ENCODE results near the gene GAL3ST1.
"Not testable (repeated sequence)": the region's sequence is repeated elsewhere in the genome, so short reads cannot be mapped to it uniquely, and the experiment has no call there.

The GAL3ST1 gene

DNA sequence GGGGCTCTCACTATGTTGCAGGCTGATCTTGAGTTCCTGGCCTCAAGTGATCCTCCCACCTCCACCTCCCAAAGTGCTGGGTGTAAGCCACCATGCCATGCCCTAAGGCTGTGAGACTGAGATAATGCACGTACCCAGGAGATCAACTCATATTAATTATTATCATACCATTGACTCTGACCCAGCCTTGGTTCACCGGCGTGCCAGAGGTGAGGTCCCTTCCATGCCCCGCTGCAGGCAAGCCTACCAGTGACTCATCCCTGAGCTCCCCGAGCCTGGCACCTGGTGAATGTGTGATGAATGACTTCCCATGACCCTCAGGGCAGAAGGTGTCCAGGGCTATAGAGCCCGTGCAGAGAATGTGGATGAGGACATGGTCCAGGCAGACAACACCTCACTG is 12.1 kb downstream of the GAL3ST1 start:
- peak; percentile 77 for DNase-seq

DNA sequence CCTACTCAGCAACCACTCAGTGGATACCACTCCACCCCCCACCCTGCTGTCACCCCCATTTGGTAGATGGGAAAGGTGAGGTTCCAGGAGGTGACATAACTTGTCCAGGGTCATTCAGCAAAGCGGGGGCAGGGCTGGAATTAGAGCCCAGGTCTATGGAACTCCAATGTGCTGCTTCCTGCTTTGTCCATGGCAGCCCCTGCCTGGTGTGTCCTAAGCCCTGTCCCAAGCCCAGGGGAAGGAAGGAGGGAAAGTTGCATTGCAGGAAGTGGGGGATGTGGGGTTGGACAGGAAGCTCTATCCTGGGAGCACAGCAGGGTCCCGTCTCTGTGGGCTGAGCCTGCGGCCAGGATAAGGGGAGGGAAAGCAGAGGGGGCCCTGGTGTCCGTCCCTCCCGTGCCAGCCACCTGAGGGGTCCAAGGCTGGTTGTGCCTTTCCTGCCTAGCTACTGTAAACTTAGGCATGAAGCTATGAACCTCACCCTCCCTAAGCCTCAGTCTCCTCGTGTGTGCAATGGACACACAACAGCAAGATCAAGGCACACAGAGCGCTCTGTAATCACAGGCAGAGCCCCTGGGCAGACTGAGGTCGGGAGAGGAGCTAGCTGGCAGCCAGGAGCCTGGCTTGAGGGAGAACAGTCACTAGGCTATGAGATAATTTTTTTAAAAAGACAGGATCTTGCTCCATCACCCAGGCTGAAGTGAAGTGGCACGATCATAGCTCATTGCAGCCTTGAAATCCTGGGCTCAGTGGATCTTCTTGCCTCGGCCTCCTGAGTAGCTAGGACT is 12.9 kb downstream of the GAL3ST1 start:
- DNase-seq = no peak

DNA sequence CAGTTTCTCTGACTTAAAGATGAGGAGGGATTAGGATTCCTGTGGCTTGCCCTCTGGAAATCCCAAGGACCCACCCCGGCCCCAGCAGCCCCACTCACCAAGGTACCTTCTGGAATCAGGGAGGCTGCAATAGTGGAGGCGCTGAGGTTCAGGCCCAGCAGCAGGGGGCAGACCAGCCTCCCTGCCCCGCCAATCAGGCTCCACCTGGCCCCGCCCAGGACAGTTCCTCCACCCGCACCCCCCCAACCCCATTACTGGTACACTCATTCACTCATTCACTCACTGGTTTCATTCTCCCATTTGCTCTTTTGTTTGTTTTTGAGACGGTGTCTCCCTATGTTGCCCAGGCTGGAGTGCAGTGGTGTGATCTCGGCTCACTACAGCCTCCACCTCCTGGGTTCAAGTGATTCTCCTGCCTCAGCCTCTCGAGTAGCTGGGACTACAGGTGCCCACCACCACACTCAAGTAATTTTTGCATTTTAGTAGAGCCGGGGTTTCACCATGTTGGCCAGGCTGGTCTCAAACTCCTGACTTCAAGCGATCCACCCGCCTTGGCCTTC is 13.7 kb downstream of the GAL3ST1 start:
- DNase-seq = not testable (repeated sequence)

DNA sequence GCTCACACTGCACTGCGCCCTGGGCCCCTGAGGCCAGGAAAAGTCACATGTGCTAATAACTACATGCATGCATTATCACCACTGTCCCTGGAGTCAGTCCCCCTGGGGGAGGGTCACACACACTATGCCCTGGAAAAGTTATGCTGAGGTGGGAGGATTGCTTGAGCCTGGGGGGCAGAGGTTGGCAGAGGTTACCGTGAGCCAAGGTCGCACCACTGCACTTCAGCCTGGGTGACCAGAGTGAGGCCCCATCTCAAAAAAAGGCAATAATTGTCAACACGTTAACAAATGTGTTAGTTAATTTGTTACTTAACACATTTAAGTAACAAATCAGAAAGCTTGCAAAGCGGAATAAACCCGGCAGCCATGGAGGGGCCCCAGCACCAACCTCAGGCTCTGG is 14.6 kb downstream of the GAL3ST1 start:
- no peak for DNase-seq

DNA sequence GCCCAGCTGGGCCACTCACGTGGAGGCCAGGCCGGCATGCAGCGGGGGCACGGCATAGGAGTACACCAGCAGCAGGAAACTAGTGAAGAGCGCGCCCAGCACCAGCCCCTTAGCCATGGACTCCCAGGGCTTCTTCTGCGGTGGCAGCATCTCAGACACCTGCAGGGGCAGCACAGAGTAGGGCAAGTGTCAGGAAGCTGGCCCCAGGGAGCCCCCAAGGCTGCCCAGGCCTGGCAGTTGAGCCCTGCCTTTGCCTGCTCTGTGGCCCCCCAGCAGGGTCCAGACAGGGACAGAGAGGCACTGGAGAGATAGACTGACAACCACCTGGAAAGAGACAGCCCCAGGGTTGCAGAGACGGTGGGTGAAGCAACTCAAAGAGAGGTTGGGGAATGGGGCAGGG is 17.2 kb downstream of the GAL3ST1 start:
- DNase-seq = no peak

DNA sequence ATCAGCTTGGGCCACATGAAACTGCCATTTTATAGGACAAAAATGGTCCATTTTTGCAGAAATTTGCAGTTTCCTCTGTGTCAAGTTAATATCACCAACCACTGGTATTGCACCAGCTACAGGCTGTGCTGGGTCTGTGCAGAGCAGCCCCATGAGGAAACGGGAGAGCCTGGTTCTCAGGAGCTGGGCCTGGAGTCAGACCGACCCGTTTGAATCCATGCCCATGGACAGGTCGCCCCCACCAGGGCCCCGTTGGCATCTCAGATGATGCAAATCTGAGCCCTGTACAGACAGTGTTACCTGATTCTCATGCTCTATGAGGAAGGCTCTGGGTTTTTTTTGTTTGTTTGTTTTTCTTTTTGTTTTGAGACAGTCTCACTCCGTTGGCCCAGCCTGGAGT is 18.1 kb downstream of the GAL3ST1 start:
- no peak for DNase-seq

DNA sequence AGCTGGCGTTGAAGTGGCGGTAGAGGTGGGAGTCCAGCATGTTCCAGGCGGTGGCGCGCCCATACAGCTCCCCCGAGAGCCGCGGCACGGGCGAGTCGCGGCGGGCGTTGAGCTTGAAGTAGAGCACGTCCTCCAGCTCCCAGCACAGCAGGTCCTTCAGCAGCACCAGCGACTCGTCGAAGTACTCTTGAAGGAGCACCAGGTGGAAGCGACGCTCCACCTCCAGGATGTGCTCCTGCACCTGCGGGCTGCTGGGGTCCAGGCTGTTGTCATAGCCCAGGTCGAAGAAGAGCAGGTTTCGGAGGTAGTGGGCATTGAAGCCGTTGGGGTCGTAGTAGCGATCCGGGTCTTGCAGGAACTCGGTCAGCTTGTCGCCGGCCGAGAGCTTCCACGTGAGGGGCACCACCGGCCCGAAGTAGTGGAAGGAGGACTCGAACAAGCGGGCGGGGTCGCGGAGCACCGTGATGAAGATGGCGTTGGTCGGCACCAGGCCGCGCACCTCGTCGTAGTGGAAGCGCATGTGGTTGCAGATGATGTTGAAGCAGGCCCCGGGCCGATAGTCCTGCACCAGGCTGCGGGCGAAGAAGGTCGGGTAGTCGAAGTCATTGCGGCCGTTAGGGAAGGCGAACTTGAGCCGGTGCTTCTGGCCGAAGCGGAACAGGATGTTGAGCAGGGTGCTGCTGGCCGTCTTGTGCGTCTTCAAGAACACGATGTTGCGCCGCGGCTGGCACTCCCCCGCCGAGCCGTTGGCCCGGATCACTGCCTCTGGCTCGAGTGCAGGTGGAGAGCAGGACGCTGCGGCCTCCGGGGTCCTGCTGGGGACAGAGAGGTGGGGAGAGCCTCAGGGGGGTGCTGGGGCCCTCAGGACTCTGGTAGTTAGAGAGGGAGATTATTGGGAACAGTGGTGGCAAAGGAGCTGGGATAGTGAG is 18.9 kb downstream of the GAL3ST1 start:
- no peak for DNase-seq

DNA sequence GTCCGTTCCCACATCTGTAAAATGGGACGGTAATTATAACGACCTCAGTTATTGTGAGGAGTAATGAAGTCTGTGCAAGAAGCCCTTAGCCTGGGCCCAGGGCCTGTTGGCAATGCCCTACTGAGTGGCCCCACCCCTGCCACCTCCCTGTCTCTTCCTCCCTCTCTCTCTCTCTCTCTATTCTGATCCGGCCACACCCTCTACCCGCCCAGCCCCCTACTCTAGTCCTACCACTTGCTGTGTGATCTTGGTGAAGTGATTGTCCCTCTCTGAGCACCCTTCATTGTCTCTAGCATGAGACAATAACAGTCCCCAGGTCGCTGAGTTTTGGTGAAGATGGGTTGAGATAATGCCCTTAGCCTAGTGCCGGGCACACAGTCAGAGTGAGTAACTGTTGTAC is 20.5 kb downstream of the GAL3ST1 start:
- no peak for DNase-seq

DNA sequence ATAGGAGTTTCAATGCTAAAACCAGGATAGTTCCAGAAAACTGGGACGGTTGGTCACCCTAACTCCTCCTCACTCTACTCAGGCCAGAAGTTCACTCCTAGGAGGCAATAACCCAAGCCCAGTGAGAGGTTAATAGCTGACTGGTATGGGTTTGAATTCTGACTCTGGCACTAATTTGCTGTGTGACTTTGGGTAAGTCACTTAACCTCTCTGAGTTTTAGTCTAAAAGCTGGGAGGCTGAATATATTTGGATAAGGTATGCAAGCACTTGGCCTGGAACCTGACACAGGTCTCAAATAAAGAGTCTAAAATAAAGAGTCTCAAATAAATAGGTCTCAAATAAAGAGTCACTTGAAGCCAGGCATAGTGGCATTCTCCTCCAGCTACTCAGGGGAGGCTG is 21.7 kb downstream of the GAL3ST1 start:
- DNase-seq = no peak

DNA sequence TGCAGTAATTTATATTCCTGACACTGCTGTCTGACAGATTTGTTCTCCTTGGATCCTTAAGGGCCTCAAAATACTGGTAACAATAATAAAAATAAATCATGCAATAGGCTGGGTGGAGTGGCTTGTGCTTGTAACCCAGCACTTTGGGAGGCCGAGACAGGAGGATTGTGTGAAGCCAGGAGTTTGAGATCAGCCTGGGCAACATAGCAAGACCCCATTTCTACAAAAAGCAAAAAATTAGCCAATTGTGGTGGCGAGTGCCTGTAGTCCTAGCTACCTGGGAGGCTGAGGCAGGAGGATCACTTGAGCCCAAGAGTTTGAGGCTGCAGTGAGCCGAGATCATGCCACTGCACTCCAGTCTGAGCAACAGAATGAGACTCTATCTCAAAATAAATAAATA is 22.7 kb downstream of the GAL3ST1 start:
- not testable (repeated sequence) for DNase-seq

DNA sequence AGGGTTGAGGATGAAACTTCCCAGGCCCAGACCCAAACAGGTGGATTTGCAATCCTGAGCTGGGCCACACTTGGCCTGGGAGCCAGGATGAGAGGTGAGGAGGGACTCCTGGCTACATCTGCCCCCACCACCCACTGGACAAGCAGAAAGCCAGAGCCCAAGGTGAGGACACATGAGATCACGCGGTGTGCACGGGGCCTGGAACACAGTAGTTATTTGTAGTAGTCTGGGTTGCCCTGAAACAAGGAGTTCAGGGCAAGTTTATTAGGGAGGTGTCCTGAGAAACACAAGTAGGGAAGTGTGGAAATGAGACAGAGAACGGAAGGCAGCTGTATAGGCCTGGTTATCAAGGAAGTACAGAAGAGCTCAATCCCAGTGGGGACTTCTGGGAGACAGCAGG is 27.3 kb downstream of the GAL3ST1 start:
- DNase-seq = no peak

DNA sequence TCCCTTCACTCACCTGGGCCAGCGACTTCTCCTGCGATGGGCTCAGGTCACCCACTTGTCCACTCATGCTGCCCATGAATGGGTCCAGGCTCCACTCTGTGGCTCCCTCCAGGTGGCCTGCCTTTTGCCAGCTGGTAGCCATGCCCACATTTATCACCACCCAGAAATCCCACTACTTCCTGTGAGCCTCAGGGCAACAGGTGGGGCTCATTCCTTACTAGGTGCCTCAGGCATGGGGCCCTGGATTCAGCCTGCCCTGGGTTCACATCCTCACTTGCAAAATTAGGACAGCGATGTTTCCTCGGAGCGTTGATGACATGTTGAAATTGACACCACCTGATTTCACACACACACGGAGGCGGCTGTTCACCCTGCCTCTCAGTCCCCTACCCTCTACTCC is 27.8 kb downstream of the GAL3ST1 start, which contains the start of gene SEC14L6:
Gene SEC14L6, minus strand, starts transcription at position 126 of the 400 bp plus-strand sequence. Its CDS starts 59 bp downstream, at position 67.
- no peak for DNase-seq

DNA sequence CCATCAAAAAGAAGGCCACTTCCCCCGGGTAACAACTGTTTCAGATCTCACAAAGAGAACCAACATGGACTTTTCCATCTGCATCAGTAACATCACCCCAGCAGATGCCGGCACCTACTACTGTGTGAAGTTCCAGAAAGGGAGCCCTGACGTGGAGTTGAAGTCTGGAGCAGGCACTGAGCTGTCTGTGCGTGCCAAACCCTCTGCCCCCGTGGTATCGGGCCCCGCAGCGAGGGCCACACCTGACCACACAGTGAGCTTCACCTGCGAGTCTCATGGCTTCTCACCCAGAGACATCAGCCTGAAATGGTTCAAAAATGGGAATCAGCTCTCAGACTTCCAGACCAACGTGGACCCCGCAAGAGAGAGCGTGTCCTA is 31.7 kb downstream of the GAL3ST1 start:
- no peak for DNase-seq

DNA sequence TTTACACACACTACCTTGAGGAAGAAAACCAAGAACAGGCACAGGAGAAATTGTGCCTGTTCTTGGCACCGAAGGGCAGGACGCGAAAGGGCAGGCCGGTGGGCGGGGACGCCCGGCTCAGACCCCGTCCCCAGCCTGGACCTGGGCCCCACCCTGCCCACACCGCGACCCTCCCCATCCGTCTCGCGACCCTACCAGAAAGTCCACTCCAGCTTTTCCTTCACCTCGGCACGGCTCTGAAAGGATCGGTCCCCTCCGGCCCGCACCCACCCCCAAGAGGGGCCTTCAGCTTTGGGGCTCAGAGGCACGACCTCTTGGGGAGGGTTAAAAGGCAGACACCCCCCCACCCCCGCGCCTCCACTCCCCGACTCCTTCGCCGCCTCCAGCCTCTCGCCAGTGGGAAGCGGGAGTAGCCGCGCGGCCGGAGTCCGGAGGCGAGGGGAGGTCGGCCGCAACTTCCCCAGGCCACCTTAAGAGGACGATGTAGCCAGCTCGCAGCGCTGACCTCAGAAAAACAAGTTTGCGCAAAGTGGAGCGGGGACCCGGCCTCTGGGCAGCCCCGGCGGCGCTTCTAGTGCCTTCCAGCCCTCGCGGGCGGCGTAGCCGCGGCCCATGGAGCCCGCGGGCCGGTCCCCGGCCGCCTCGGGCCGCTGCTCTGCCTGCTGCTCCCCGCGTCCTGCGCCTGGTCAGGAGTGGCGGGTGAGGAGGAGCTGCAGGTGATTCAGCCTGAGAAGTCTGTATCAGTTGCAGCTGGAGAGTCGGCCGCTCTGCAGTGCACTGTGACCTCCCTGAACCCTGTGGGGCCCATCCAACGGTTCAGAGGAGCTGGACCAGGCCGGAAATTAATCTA is 32.3 kb downstream of the GAL3ST1 start:
- DNase-seq = peak; percentile 21

DNA sequence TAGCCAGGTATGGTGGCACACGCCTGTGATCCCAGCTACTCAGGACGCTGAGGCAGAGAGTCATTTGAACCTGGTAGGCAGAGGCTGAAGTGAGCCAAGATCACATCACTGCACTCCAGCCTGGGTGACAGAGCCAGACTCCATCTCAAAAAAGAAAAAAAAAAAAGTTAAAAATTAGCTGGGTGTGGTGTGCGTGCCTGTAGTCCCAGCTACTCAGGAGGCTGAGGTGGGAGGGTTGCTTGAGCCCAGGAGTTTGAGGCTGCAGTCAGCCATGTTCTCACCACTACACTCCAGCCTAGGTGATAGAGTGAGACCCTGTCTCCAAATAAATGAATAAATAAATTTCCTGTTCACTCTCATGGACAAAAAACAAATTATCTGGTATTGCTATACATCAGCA is 33.0 kb downstream of the GAL3ST1 start:
- not testable (repeated sequence) for DNase-seq

DNA sequence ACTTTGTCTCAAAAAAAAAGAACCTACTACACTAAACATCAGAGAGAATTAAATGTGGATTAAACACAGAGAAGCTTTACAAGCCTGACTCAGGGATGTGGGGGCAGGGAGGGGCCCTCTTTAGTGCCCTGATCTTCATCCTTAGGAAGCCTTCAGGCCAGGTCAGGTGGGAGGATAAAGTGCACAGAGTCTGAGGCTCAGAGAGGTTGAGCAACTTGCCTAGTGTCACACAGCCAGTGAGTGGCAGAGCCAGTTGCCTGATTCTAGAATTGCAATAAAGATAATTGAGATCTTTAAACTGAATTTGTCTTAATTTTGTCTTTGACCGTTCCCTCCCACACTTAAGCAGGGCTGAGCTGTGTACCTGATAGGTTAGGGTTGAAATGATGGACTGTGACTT is 35.1 kb downstream of the GAL3ST1 start:
- no peak for DNase-seq

DNA sequence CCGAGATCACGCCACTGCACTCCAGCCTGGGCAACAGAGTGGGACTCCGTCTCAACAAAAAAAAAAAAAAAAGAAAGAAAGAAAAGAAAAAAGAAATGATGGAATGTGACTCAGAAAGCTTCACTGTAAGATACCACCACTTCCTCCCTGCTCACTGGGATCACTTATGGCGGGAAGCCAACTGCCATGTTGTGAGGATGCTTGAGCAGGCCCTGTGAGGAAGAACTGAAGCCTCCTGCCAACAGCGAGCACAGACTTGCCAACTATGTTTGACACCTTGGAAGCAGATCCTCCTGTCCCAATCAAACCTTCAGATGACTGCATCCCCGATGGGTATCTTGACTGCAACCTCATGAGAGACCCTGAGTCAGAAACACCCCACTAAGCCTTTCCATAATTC is 36.2 kb downstream of the GAL3ST1 start:
- no peak for DNase-seq

DNA sequence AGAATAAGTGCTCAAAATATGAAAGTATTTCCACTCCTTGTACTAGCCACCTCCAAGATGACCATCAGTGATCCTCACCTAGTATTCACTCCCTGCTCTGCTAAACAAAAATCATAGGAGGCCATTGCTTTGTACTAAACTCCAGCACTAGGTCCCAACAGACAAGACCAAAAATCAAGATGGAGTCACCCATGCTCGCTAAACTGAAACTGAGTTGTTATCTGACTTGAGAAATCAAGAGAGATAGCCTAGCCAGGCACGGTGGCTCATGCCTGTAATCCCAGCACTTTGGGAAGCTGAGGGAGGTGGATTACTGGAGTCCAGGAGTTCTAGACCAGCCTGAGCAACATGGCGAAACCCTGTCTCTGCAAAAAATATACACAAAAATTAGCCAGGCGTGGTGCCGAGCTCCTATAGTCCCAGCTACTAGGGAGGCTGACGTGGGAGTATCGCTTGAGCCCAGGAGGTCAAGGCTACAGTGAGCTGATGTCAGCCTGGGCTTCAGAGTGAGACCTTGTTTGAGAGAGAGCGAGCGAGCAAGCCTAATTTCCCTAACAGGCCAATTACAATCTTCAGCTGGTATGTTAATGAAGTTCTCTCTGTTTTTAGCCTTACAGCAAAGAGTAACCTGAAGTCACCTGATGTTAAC is 37.3 kb downstream of the GAL3ST1 start:
- no peak for DNase-seq

DNA sequence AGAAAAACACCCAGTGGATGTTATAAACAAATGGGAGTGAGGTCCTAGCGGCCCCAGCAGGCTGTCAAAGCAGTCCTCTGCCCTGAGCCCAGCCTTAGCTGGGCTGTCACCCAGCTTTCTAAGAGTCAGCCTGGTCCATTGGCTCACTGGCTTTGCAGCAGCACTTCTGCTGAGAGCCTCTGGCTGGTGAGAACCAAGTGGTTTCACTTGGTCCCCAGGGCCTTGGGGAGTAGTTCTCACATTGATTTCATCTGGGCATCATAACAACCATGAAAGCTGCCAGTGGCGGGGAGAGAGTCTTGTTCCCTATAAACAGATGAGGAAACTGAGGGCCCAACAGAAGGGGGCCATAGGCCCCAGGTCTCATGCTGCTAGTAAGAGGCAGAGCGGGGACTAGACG is 39.3 kb downstream of the GAL3ST1 start:
- no peak for DNase-seq

DNA sequence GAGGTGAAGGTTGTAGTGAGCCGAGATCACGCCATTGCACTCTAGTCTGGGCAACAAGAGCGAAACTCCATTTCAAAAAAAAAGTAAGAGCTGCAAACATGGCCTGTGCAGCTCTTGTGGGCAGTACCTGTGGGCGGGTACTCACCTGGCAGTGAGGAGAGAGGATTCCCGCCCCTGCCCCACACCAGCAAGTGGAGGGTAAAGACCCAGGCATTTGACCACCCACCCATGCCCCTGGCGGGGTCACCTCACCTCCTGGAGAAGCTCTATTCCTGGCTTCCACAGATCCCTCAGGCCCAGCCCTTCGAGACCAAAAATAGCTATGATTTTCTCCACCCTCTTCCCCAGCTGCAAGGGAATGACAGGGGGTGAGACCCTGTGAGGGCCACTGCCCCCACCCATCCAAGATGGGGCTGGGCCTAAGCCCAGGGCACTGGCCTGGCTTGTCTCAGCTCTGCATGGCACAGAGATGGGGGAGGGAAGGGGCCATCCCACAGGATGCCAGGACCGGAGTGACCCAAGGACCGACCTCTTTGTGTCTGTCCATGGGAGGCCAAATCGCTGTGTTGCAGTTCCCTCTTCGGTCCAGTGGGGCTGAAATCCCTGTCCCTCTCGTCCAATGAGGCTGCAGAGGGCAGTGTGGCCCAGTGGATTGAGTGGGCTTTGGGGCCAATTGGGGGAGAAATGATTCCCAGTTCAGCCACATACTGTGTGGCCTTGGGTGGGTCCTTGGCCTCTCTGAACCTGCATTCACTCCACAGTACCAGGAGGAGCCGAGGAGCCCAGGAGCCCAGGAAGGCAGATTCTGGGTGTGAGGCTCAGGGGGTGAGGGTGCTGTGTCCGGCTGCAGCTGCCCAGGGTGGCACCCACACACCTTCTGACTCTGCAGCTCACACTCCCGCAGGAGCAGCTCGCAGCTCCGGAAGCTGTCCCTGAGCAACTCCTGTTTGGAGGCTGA is 42.5 kb downstream of the GAL3ST1 start:
- no peak for DNase-seq

DNA sequence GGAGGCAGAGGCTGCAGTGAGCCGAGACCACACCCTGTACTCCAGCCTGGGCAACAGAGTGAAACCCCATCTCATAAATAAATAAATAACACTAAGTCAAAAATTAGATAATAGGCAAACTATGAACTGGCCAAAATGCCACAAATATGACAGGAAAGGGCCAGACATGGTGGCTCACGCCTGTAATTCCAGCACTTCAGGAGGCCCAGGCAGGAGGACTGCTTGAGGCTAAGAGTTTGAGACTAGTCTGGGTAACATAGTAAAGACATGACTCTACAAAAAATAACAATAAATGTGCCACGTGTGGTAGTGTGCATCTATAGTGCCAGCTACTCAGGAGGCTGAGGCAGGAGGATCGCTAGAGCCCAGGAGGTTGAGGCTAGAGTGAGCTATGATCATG is 47.8 kb downstream of the GAL3ST1 start:
- DNase-seq = no peak
